Stimulated activated CD8-positive, alpha-beta memory T cell treated with anti-CD3 and anti-CD28 coated beads, Interleukin-4, amount 100 ng/mL, for 1 hour (primary cell): Measurements from ENCODE around the gene ROR2.

Source experiments
- DNase-seq, 2 donors: peaks; one replicate each; pipeline ENCODE4 v3.0.0-alpha.2; 2020; ENCODE audit warnings: low read depth in 2 of 2, low spot score in 1 of 2

The ROR2 gene

GRCh38 chr9:91724609-91725505 is 225.2 kb downstream of the ROR2 start:
- DNase-seq: no peak

- no peak for DNase-seq
These were observed 226.0 kb downstream of the ROR2 start for GRCh38 chr9:91724068-91724440.

DNA sequence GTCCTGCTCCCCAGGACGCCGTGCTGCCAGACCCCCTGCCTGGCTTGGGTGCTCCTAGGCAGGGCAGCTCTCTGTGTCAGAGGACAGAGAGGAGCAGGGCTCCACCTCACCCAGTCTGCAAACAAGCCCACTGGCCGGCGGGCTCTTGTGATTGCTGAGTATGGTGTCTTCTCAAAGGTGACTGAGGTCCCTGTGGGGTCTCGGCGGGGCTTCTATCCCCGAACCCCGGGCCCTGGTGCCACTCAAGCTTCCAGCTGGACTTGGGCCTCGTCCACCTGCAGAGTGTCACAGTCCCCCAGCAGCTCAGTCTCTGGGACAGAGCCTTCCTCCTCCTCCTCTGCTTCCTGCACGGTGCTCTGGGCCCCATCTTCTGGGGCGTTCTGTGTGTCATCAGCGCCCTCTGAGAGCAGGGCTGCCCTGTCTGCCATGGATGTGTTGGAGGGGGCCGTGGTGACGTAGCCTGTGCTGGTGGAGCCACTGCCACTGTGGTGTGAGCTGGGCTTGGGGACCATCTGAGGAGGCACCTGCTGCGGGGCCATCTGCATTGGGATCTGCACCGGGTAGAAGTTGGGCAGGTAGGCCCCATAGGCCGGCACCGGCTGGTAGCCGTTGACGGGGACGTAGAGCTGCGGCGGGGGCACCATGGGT is 226.5 kb downstream of the ROR2 start:
- no peak for DNase-seq

- DNase-seq: no peak
These were observed 229.0 kb downstream of the ROR2 start for GRCh38 chr9:91720751-91721705.

GRCh38 chr9:91720313-91720712 is 229.7 kb downstream of the ROR2 start:
- DNase-seq: no peak

GRCh38 chr9:91718071-91718470 is 232.0 kb downstream of the ROR2 start:
- no peak for DNase-seq

DNA sequence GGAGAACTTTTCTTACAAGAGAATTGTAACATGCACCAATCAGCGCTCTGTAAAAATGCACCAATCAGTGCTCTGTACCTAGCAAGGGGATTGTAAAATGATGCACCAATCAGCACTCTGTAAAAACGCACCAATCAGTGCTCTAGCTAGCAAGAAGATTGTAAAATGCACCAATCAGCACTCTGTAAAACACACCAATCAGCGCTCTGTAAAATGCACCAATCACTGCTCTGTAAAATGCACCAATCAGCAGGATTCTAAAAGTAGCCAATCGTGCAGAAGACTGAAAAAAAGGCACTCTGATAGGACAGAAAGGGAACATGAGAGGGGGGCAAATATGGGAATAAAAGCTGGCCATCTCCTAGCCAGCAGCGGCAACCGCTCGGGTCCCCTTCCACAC is 233.2 kb downstream of the ROR2 start:
- DNase-seq: no peak

DNA sequence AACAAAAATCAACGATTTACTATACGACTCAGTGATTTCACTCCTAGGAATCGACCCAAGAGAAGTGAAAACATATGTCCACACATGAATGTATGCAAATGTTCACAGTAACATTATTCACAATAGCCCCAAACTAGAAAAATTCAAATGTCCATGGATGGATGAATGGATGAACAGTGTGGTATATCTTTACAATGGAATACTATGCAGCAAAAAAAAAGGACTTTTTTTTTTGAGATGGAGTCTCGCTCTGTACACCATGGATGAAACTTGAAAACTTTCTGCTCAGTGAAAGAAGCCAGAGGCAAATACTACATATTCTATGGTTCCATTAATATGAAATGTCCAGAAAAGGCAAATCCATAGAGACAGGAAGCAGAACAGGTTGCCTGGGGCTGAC is 233.8 kb downstream of the ROR2 start:
- DNase-seq: no peak

DNA sequence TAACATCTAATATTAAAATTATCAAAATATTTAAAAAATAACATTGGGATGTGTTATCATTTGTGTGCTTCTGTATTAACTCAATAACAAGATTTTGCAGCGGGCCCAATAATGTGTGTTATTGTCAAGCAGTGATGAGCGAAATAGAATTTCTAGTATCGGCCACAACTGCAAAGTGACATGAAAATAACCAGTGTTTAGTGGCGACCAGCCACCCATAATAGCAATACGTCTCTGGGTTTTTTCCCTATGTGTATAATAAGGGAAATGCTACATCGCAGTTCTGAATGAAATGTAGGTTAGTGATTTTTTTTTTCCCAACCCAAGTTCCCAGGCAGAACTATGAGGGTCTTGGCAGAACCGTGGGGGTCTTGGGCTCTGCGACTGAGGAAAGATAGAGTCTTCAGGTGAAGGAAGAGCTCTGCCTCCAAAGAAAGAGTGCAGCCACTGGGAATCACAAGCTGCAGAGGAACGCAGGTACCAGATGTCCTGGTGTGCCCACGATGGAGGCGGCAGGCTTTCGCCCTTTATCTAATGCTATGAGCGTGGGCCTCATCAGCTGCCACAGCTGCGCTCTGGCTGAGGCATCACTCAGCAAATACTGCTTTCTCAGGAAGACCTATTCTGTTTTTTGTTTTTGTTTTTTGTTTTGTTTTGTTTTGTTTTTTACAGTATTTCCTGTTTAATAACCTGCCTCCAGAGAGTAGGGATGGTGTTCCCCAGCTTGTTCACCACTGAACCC is 235.0 kb downstream of the ROR2 start:
- DNase-seq: no peak

DNA sequence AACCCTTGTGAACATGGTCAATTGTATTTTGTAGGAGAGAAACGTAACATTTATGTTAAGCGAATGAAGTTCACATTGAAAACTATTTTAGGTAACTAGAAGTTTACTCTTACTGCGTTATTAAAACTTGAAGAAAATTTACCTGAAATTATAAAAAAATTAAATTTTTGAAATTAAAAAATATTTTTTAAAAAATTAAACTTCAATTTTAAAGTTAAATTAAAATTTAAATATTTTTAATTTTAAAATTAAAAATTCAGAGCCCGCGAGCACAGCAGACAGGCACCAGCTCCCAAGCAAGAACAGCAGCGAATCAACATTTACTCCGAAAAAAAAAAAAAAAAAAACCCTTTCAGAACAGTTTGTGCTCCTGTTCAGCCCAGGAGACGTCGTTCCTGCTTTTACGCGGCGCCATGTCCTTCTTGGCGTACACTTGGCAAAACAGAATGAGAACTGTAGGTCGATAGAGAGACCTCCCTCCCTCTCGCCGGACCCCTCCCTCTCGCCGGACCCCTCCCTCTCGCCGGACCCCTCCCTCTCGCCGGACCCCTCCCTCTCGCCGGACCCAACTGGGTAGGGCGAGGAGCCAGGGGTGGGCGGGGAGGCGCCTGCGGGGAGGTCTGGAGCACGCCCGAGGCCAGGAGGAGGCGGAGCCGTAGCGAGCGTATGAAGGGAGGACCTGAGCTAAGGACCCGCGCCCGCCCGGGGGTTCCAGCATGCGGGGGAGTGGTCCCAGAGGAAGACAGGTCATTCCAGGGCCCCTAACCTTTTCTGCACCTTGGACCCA is 235.8 kb downstream of the ROR2 start:
- no peak for DNase-seq

GRCh38 chr9:91712811-91713210 is 237.2 kb downstream of the ROR2 start:
- DNase-seq: no peak

- peak in 1 of 2 donors; percentile 29 for DNase-seq
These were observed 238.1 kb downstream of the ROR2 start for GRCh38 chr9:91711755-91712601.

DNA sequence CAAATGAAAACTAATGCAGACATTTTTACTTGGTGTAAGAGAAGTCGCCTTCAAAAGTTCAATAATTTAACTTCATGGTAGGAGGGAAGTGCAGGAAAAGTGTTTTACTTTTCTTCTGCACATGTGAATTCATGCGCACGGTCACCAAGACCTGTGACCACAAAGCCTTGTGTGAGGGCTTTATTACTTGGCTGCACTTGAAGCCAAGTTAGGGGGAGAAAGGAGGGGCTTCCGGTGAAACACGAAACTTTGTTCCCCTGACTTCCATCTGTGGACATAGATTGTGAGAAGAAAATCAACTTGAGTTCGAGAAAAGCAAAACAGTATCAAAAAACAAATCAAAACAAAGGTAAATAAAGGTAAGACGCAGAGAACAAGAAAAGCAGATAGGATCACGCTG is 239.9 kb downstream of the ROR2 start:
- no peak for DNase-seq

- DNase-seq: no peak
These were observed 244.6 kb downstream of the ROR2 start for GRCh38 chr9:91705386-91705785.

- DNase-seq: no peak
These were observed 249.6 kb downstream of the ROR2 start for GRCh38 chr9:91700475-91700874.

GRCh38 chr9:91698266-91698665 is 251.8 kb downstream of the ROR2 start:
- DNase-seq: no peak

GRCh38 chr9:91697201-91697600 is 252.8 kb downstream of the ROR2 start:
- no peak for DNase-seq

- no peak for DNase-seq
These were observed 255.8 kb downstream of the ROR2 start for GRCh38 chr9:91694081-91694870.
